DOHH2 (cell line): ENCODE measurements around the gene TSTD1.

Experiments
- CTCF ChIP-seq: fragments of 200-600 bp; sonication (generic); IDR thresholded peaks from one replicate; pipeline ENCODE4 v1.5.1; 2014; ENCODE audit warnings: antibody characterized with exemption, mild to moderate bottlenecking, low read depth, low read length; ENCODE audit not compliant: poor library complexity, severe bottlenecking
- EZH2phosphoT487 ChIP-seq: fragments of 200-600 bp; sonication (generic); IDR thresholded peaks from 2 replicates; pipeline ENCODE4 v1.6.1; 2017; ENCODE audit warnings: borderline replicate concordance, mild to moderate bottlenecking, antibody characterized with exemption, low read length, moderate library complexity, mixed read lengths

GRCh38 chr1:161018631-161018930 lies 20.2 kb downstream of the TSTD1 start:
- TF ChIP-seq CTCF (no peak), EZH2phosphoT487 (no peak)
